AG04449 (cell line): ENCODE results near the gene NECAP2.

ENCODE experiments used
- CTCF ChIA-PET: fragments of 350-600 bp; formaldehyde crosslinking; extraction: SDS; loops from one replicate; lab custom pipeline; 2021; ENCODE audit warnings: antibody characterized with exemption; lab: Yijun Ruan, JAX
- POLR2A ChIA-PET: fragments of 400-600, 350-600 bp; formaldehyde crosslinking; extraction: SDS; loops from one replicate; lab custom pipeline; 2020; ENCODE audit warnings: antibody characterized with exemption, inconsistent platforms; lab: Yijun Ruan, JAX
- DNase-seq: peaks from one replicate; pipeline ENCODE4 v3.0.0-alpha.2; 2010; ENCODE audit warnings: low read depth, low spot score
- H3K4me3 ChIP-seq: 2 replicates; pipeline ENCODE4 v1.5.1; 2011; ENCODE audit warnings: low read depth, mild to moderate bottlenecking, control low read depth, low read length
- TF ChIP-seq, protein P1 (sequence below): IDR thresholded peaks from one replicate; pipeline ENCODE4 v1.5.1; 2011; ENCODE audit warnings: mild to moderate bottlenecking, moderate library complexity, low read length, control low read depth, inconsistent platforms; ENCODE audit not compliant: insufficient read depth; ENCODE audit errors: missing control alignments

The NECAP2 gene

DNA sequence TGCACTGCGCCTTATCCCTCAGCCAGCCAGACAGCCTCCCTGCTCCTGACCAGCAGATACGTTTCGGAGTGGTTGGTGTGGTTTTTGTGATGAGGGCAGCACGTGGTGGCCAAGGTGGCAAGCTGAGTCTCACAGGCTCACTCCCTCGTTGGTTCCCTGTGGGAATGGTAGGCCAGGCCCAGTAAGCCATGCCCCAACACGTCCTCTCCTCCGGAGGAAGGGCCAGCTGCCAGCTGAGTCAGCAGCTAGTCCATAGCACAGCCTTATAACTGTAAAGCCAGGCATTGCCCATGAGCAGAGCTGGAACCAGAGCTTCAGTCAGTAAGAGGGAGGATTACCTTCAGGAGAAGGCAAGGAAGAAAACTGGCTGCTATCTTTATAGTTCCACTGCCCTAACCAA is 43.9 kb upstream of the NECAP2 start:
- ChIA-PET CTCF (interaction anchor here (1.8 kb wide), 1 partner anchor 44 kb away, joined by 8 read pairs; the partner anchor contains the start of gene NECAP2), POLR2A (no interaction called here)
- no peak overlapping the region for H3K4me3 ChIP-seq
- TF ChIP-seq, protein P1, sequence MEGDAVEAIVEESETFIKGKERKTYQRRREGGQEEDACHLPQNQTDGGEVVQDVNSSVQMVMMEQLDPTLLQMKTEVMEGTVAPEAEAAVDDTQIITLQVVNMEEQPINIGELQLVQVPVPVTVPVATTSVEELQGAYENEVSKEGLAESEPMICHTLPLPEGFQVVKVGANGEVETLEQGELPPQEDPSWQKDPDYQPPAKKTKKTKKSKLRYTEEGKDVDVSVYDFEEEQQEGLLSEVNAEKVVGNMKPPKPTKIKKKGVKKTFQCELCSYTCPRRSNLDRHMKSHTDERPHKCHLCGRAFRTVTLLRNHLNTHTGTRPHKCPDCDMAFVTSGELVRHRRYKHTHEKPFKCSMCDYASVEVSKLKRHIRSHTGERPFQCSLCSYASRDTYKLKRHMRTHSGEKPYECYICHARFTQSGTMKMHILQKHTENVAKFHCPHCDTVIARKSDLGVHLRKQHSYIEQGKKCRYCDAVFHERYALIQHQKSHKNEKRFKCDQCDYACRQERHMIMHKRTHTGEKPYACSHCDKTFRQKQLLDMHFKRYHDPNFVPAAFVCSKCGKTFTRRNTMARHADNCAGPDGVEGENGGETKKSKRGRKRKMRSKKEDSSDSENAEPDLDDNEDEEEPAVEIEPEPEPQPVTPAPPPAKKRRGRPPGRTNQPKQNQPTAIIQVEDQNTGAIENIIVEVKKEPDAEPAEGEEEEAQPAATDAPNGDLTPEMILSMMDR = no peak
- peak; percentile 23 for DNase-seq

DNA sequence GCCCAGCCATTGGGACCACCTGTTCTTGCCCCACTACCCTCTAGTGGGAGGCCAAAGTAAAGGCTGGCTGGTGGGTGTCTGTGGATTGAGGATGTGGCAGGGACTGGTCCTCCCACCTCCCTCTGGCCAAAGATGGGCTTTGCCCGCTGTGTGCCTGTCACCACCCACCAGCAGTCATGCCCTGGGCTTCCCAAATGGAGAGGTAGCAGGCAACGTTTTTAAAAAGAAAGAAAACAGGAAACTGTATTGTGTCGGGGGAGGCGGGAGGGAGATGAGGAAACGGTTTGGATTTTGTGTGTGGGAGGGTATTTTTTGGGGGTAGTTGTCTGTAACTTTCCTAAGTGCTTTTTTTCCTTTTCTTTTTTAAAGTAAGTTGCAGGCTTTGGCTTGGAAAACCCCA is 43.4 kb upstream of the NECAP2 start:
- ChIA-PET POLR2A (no interaction called here), CTCF (interaction anchor here (1.8 kb wide), 1 partner anchor 43 kb away, joined by 8 read pairs; the partner anchor contains the start of gene NECAP2)
- no peak overlapping the region for H3K4me3 ChIP-seq
- no peak for DNase-seq
- TF ChIP-seq, protein P1 = no peak

DNA sequence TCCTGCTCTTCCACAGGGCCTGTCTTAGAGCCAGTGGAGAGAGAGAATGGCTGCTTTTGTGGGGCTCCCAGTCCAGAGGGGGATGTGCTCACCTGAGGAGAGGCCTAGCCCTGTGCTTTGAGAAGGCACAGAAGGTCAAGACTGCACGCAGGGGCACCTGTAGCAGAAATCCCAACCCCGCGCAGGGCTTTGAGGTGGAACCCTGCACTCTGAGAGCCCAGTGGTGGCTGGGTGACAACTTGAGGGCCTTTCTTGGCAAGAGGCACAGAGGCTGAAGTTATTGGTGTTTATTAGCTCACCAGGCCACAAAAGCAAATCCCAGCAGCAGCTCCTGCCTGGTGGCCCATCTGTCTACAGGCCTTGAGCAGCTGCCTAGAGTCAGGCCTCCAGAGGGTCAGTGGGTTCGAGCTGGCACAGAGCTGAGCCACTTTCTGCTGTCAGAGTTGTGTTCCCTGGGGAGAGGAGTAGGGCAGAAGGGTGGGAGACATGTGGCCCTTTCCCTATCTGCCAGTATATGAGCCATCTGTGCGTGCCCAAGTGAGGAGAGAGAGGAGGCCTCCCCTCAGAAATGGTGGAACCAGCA is 42.1 kb upstream of the NECAP2 start:
- no peak overlapping the region for H3K4me3 ChIP-seq
- DNase-seq = no peak
- POLR2A ChIA-PET = no interaction called here
- CTCF ChIA-PET = no interaction called here
- TF ChIP-seq, protein P1 = no peak

DNA sequence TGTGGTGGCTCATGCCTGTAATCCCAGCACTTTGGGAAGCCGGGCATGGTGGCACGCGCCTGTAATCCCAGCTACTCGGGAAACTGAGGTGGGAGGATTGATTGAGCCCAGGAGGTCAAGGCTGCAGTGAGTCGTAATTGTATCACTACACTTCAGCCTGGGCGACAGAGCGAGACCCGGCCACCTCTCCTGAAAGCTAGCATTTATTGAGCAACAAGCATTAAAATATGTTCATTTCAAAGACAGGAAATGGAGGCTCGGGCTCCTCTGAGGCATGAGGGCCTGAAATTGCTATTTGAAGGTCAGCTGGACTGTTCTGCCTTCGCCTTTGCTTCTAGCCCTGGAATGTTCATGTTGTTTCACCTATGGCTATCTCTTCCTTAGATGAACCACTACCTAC is 37.8 kb upstream of the NECAP2 start:
- DNase-seq = no peak
- no peak overlapping the region for H3K4me3 ChIP-seq
- TF ChIP-seq, protein P1 = no peak
- ChIA-PET CTCF (no interaction called here), POLR2A (no interaction called here)

DNA sequence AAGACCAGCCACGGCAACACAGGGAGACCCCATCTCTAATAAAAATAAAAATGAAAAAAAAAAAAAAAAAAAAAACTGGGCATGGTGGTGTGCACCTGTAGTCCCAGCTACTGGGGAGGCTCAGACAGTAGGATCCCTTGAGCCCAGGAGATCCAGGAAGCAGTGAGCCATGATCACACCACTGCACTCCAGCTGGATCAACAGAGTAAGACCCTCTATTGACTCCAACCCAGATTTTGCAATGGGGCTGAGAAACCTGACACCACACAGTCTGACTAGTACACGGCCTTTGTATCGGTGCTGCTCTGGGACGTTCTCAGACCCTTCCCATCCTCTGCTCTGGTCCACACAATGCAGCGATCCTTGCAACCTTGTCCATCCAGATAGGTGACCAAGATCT is 35.1 kb upstream of the NECAP2 start:
- no peak overlapping the region for H3K4me3 ChIP-seq
- POLR2A ChIA-PET = no interaction called here
- TF ChIP-seq, protein P1 = no peak
- CTCF ChIA-PET = interaction anchor here (1.4 kb wide), 1 partner anchor 12 kb away, joined by 3 read pairs; no protein-coding TSS in a partner anchor
- no peak for DNase-seq

DNA sequence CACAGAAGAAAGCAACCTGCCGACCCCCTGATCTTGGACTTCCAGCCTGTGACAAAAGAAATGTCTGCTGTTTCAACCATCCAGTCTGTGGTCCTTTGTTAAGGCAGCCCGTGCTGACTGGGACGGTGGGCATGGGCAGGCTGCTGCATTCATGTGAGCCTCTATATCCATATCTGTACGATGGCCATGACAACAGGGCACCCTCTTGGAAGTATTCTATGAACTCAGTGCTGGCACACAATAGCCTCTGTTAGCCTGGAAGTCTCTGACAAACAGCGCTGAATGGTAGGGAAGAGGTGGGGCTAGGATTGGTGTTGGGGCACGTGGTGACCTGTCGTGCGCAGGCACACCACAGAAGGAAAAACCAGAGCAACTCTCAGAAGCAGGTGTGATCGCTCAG is 33.7 kb upstream of the NECAP2 start:
- POLR2A ChIA-PET = no interaction called here
- TF ChIP-seq, protein P1 = no peak
- no peak for DNase-seq
- CTCF ChIA-PET = interaction anchor here (1.1 kb wide), 1 partner anchor 33 kb away, joined by 3 read pairs; no protein-coding TSS in a partner anchor
- no peak overlapping the region for H3K4me3 ChIP-seq
